ENCODE data around the gene DFFA. TPM values are rescaled to one million over a fixed set of nuclear protein-coding genes. Genes with fewer than 3 reads are reported as not detected.
A peak's percentile ranks its signal among the peaks of the same experiment; 100 is the strongest.

DFFA gene
- total and polyA plus RNA-seq, 2 experiments from 2014 or later: 24.1 to 30.0 TPM

DNA sequence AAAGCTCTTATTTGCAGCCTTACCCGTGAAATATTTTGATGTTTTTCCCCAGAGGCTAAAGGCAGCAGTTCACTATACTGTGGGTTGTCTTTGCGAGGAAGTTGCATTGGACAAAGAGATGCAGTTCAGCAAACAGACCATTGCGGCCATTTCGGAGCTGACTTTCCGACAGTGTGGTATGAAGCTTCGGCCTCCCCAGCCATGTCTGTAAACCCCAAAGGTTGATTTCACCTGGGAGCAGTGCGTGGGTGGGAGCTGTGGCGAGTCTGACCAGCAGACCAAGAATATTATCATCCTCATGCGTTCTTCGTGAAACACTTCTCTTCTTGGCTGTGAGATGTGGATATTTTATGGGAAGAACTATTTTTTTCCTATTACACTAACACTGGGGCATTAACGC, 38.5 kb downstream of the DFFA start:
- Histone ChIP-seq H3K9me3 (ENCODE audit: low read depth) (no peaks in the 10 kb centered on the region), H3K79me2 (peaks cover 16% of the 10 kb centered on the region), H3K4me1 (ENCODE audit: insufficient read depth) (peaks cover 11% of the 10 kb centered on the region), H3K9me2 (replicated peaks; ENCODE audit: insufficient read depth) (no peaks in the 10 kb centered on the region), H3K27me3 (no peaks in the 10 kb centered on the region), H3K36me3 (replicated peaks; ENCODE audit: insufficient read depth, low read depth) (no peaks in the 10 kb centered on the region), H3K27ac (peak overlapping the region; percentile 27), H2AFZ (no peak overlapping the region), H3K4me2 (no peak overlapping the region), H3K4me3 (no peak overlapping the region), H4K20me1 (ENCODE audit: insufficient read depth, poor library complexity, severe bottlenecking) (no peaks in the 10 kb centered on the region)
- no peak for DNase-seq (ENCODE audit: low spot score)
- WGBS (ENCODE audit: low lambda C conversion rate, missing lambda C conversion rate): 89% methylated on average over 11 of the region's 11 CpGs
- no peak for TF ChIP-seq EZH2phosphoT487 (IDR thresholded peaks at IDR 0.05; ENCODE audit: low read depth, severe bottlenecking, unreplicated experiment)
- TF ChIP-seq EZH2 (IDR thresholded peaks at IDR 0.05; ENCODE audit: borderline replicate concordance): no peak
- TF ChIP-seq, protein P1, sequence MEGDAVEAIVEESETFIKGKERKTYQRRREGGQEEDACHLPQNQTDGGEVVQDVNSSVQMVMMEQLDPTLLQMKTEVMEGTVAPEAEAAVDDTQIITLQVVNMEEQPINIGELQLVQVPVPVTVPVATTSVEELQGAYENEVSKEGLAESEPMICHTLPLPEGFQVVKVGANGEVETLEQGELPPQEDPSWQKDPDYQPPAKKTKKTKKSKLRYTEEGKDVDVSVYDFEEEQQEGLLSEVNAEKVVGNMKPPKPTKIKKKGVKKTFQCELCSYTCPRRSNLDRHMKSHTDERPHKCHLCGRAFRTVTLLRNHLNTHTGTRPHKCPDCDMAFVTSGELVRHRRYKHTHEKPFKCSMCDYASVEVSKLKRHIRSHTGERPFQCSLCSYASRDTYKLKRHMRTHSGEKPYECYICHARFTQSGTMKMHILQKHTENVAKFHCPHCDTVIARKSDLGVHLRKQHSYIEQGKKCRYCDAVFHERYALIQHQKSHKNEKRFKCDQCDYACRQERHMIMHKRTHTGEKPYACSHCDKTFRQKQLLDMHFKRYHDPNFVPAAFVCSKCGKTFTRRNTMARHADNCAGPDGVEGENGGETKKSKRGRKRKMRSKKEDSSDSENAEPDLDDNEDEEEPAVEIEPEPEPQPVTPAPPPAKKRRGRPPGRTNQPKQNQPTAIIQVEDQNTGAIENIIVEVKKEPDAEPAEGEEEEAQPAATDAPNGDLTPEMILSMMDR (IDR thresholded peaks at IDR 0.05; ENCODE audit: poor library complexity): no peak

DNA sequence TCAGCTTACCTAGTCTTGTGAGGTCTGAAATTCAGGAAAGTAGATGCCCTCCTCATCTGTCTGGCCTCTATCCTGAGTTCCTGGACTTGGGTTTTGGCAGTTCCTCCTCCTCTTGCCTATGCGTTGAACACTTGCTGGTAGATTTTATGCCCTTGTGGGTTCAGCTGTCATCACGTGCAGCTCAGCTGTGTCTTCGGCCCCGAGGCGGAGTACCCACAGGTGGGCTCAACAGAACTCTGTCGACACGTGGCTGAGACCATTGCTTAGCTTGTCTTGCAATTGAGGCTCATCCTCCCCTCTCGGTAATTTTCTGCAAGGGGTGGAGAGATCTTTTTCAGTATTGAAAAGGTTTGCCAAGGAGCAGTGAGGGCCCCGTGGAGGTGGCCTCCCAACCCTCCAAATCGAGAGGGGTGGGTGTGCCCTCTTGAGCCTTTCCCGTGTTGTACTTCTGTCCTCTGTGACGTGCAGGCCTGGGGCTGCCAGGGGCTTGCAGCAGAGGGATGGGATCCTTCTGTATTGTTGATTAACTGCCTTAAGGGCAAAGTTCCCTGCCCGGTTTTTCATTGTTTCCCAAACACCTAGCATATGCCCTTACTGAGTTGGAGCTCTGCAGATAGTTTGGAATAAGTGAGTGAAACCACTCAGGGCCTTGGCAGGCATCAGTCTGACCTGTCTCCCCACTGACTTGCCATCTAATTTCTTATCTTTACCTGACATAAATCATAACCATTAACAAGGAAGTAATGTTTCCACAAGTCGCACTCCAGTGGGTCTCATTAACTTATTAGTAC, 39.2 kb downstream of the DFFA start:
- H3K27ac ChIP-seq: peak overlapping the region; percentile 27
- H2AFZ ChIP-seq: no peak overlapping the region
- no peaks in the 10 kb centered on the region for H3K9me3 ChIP-seq (ENCODE audit: low read depth)
- H3K4me1 ChIP-seq (ENCODE audit: insufficient read depth): peaks cover 11% of the 10 kb centered on the region
- TF ChIP-seq EZH2phosphoT487 (IDR thresholded peaks at IDR 0.05; ENCODE audit: low read depth, severe bottlenecking, unreplicated experiment): no peak
- no peak for TF ChIP-seq EZH2 (IDR thresholded peaks at IDR 0.05; ENCODE audit: borderline replicate concordance)
- TF ChIP-seq, protein P1 (IDR thresholded peaks at IDR 0.05; ENCODE audit: poor library complexity): no peak
- H4K20me1 ChIP-seq (ENCODE audit: insufficient read depth, poor library complexity, severe bottlenecking): no peaks in the 10 kb centered on the region
- 67% methylated on average over 14 of the region's 14 CpGs for WGBS (ENCODE audit: low lambda C conversion rate, missing lambda C conversion rate)
- H3K4me3 ChIP-seq: no peak overlapping the region
- peak overlapping the region; percentile 32 for H3K4me2 ChIP-seq
- peaks cover 16% of the 10 kb centered on the region for H3K79me2 ChIP-seq
- no peak for DNase-seq (ENCODE audit: low spot score)
- H3K36me3 ChIP-seq (replicated peaks; ENCODE audit: insufficient read depth, low read depth): no peaks in the 10 kb centered on the region
- no peaks in the 10 kb centered on the region for H3K27me3 ChIP-seq
- no peaks in the 10 kb centered on the region for H3K9me2 ChIP-seq (replicated peaks; ENCODE audit: insufficient read depth)

DNA sequence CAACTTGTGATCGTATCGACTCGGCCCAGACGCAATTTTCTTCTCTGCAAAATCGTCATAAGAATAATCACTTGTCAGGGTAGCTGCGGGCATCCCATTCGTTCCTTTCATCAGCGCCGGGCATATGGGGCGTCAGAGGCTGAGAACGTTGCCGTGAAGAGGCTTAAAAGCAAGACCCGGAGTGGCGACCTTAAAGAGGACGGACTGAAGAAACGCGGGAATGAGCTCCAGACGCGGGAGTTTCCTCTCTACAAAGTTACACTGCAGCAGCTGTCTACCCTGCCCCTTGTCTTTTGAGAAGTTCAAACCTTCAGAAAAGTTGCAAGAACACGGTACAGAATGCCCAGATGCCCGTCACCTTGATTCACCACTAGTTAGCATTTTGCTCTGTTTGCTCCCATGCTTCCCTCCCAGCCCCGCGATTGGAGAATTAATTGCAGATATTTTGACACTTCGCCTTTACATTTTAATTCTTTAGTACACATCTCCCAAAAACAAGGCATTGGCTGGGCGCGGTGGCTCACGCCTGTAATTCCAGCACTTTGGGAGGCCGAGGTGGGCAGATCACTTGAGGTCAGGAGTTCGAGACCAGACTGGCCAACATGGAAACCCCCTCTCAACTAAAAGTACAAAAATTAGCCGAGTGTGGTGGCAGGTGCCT, 41.1 kb downstream of the DFFA start:
- Histone ChIP-seq H2AFZ (peak overlapping the region; percentile 94), H3K4me2 (peak overlapping the region; percentile 93), H3K79me2 (peaks cover 16% of the 10 kb centered on the region), H3K4me1 (ENCODE audit: insufficient read depth) (peaks cover 11% of the 10 kb centered on the region), H3K4me3 (peak overlapping the region; percentile 81), H3K9me2 (replicated peaks; ENCODE audit: insufficient read depth) (no peaks in the 10 kb centered on the region), H3K27me3 (no peaks in the 10 kb centered on the region), H3K9me3 (ENCODE audit: low read depth) (no peaks in the 10 kb centered on the region), H3K36me3 (replicated peaks; ENCODE audit: insufficient read depth, low read depth) (no peaks in the 10 kb centered on the region), H3K27ac (peak overlapping the region; percentile 83), H4K20me1 (ENCODE audit: insufficient read depth, poor library complexity, severe bottlenecking) (no peaks in the 10 kb centered on the region)
- no peak for TF ChIP-seq EZH2phosphoT487 (IDR thresholded peaks at IDR 0.05; ENCODE audit: low read depth, severe bottlenecking, unreplicated experiment)
- TF ChIP-seq EZH2 (IDR thresholded peaks at IDR 0.05; ENCODE audit: borderline replicate concordance): no peak
- TF ChIP-seq, protein P1 (IDR thresholded peaks at IDR 0.05; ENCODE audit: poor library complexity): no peak
- WGBS (ENCODE audit: low lambda C conversion rate, missing lambda C conversion rate): 31% methylated on average over 30 of the region's 30 CpGs
- peak; percentile 32 for DNase-seq (ENCODE audit: low spot score)
